ENCODE results near the gene USP53. TPM values are rescaled to one million over a fixed set of nuclear protein-coding genes. Genes with fewer than 3 reads are reported as not detected.

The USP53 gene
- total and polyA plus RNA-seq, 9 of the 15 experiments (the other 6 are each of a cell fraction or from before 2014, with no cell fraction given): 2.9 to 9.6 (median 8.3) TPM

DNA sequence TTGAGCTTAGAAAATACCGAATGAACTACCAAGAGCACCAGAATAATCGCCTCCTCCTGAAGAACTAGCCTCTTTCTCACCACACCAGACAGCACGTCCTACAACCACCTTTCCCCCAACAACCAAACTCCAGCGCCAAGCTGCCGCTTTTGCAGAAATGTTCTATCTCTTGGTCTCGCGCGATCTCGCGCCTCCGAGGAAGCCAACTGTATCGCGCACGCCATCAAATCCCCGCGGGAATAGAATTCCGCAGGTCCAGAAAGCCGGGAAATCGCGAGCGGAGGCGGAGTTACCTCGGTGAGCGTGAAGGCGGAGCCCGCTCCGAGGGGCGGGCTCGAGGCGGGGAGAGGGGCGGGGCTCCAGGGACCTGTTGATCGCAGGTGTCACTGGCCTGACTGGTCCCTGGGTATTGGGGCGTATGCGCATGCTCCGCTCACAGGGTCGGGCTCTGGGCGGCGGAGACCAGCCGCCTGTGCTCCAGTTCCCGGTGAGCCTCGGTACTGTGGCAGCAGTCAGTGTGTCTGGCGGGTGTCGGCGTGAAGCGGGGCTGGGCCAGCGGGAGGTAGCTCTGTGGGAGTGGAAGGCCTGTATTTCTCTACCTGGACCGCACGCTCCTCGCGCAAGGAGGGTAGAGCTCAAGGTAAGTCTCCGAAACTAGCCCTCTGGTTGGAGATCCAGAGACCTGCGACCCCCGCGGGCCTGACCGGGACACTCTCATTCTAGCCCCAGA, at the start of gene USP53 (continued):
- TF ChIP-seq ZNF584 (CRISPR knock-in tag; IDR thresholded peaks at IDR 0.05; ENCODE audit: low read depth) (no peak), HMG20B (CRISPR knock-in tag; IDR thresholded peaks at IDR 0.05) (no peak), SREBF1 (IDR thresholded peaks at IDR 0.05; ENCODE audit: borderline replicate concordance, low read depth, low read length) (no peak), CHCHD3 (CRISPR knock-in tag; IDR thresholded peaks at IDR 0.05) (no peak), GABPA (tag; conservative IDR thresholded peaks at IDR 0.05; ENCODE audit: low read depth) (no peak; the same call in 1 of the 2 replicates), HIVEP1 (CRISPR knock-in tag; IDR thresholded peaks at IDR 0.05) (no peak), ETV1 (tag; conservative IDR thresholded peaks at IDR 0.05; ENCODE audit: low read depth) (no peak), ZNF778 (CRISPR knock-in tag; IDR thresholded peaks at IDR 0.05) (no peak), TRIM24 (IDR thresholded peaks at IDR 0.05) (peak in 1 of 2 experiments; percentile 18; a peak in 1 of 4 replicates), CXXC5 (CRISPR knock-in tag; IDR thresholded peaks at IDR 0.05) (peak; percentile 55), CTBP1 (IDR thresholded peaks at IDR 0.05; ENCODE audit: borderline replicate concordance) (no peak), FOXJ2 (tag; IDR thresholded peaks at IDR 0.05) (peak; percentile 55; the same call in 1 of the 2 replicates), ARHGAP35 (IDR thresholded peaks at IDR 0.05; ENCODE audit: partially characterized antibody) (peak; percentile 63), C11orf30 (IDR thresholded peaks at IDR 0.05; ENCODE audit: low read depth) (no peak), NFRKB (IDR thresholded peaks at IDR 0.05; ENCODE audit: low read depth) (peak; percentile 65; the same call in 1 of the 2 replicates), MAFK (IDR thresholded peaks at IDR 0.05; ENCODE audit: low read length) (no peak), NFIX (CRISPR knock-in tag; IDR thresholded peaks at IDR 0.05; ENCODE audit: low read depth) (no peak), CBX8 (IDR thresholded peaks at IDR 0.05; ENCODE audit: borderline replicate concordance, extremely low read depth, low read depth, low read length, poor library complexity, severe bottlenecking) (no peak), ESRRA (IDR thresholded peaks at IDR 0.05; ENCODE audit: borderline replicate concordance, low read depth) (no peak), HMG20A (CRISPR knock-in tag; conservative IDR thresholded peaks at IDR 0.05) (no peak), EHMT2 (IDR thresholded peaks at IDR 0.05) (no peak), SMARCA5 (IDR thresholded peaks at IDR 0.05) (no peak), SMC3 (conservative IDR thresholded peaks at IDR 0.05; ENCODE audit: insufficient read depth, low read depth, low read length) (no peak; the same call in 1 of the 2 replicates)
- TF ChIP-seq, protein P1, sequence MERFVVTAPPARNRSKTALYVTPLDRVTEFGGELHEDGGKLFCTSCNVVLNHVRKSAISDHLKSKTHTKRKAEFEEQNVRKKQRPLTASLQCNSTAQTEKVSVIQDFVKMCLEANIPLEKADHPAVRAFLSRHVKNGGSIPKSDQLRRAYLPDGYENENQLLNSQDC (CRISPR knock-in tag; IDR thresholded peaks at IDR 0.05): no peak
- TF ChIP-seq, protein P2, sequence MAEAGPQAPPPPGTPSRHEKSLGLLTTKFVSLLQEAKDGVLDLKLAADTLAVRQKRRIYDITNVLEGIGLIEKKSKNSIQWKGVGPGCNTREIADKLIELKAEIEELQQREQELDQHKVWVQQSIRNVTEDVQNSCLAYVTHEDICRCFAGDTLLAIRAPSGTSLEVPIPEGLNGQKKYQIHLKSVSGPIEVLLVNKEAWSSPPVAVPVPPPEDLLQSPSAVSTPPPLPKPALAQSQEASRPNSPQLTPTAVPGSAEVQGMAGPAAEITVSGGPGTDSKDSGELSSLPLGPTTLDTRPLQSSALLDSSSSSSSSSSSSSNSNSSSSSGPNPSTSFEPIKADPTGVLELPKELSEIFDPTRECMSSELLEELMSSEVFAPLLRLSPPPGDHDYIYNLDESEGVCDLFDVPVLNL (CRISPR knock-in tag; IDR thresholded peaks at IDR 0.05; ENCODE audit: low read depth): no peak
- TF ChIP-seq, protein P3, sequence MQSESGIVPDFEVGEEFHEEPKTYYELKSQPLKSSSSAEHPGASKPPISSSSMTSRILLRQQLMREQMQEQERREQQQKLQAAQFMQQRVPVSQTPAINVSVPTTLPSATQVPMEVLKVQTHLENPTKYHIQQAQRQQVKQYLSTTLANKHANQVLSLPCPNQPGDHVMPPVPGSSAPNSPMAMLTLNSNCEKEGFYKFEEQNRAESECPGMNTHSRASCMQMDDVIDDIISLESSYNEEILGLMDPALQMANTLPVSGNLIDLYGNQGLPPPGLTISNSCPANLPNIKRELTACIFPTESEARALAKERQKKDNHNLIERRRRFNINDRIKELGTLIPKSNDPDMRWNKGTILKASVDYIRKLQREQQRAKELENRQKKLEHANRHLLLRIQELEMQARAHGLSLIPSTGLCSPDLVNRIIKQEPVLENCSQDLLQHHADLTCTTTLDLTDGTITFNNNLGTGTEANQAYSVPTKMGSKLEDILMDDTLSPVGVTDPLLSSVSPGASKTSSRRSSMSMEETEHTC (IDR thresholded peaks at IDR 0.05): no peak
- TF ChIP-seq, protein P4, sequence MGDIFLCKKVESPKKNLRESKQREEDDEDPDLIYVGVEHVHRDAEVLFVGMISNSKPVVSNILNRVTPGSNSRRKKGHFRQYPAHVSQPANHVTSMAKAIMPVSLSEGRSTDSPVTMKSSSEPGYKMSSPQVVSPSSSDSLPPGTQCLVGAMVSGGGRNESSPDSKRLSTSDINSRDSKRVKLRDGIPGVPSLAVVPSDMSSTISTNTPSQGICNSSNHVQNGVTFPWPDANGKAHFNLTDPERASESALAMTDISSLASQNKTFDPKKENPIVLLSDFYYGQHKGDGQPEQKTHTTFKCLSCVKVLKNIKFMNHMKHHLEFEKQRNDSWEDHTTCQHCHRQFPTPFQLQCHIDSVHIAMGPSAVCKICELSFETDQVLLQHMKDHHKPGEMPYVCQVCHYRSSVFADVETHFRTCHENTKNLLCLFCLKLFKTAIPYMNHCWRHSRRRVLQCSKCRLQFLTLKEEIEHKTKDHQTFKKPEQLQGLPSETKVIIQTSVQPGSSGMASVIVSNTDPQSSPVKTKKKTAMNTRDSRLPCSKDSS (IDR thresholded peaks at IDR 0.05; ENCODE audit: low read depth, partially characterized antibody): no peak
